Heart right ventricle (tissue), 16 donors: ENCODE results near the gene KLHDC8B. TPM values are rescaled to one million over a fixed set of nuclear protein-coding genes. Genes with fewer than 3 reads are reported as not detected.

Experiments used
- ATAC-seq, 8 donors: fragments of 200-7000 bp; cut with Tn5 transposase; one replicate each; pipeline ENCODE4 v1.9.1; 2020; ENCODE audit warnings: mild to moderate bottlenecking in 8 of 8, moderate library complexity in 8 of 8, moderate number of reproducible peaks in 1 of 8
- DNase-seq, 2 donors: peaks; one replicate each; pipeline ENCODE4 v3.0.0-alpha.2; 2020
- H3K27ac ChIP-seq, 10 donors: fragments of 200-600 bp; sonication (generic) in 2 of 10; one replicate each; pipeline versions ENCODE4 v1.5.0 to v1.8.0; 2020 to 2022; ENCODE audit warnings: mild to moderate bottlenecking in 3 of 10
- H3K27me3 ChIP-seq, 7 donors: fragments of 200-600 bp; one replicate each; pipeline ENCODE4 v1.8.0; 2021 to 2022; ENCODE audit warnings: mild to moderate bottlenecking in 2 of 7
- H3K36me3 ChIP-seq, 9 donors: fragments of 200-600 bp; sonication (generic) in 1 of 9; one replicate each; pipeline versions ENCODE4 v1.5.0 to v1.8.0; 2020 to 2022; ENCODE audit warnings: mild to moderate bottlenecking in 2 of 9
- H3K4me1 ChIP-seq, 9 donors: fragments of 200-600 bp; sonication (generic) in 1 of 9; one replicate each; pipeline versions ENCODE4 v1.5.0 to v1.8.0; 2020 to 2022; ENCODE audit warnings: mild to moderate bottlenecking in 4 of 9
- H3K4me3 ChIP-seq, 10 donors: fragments of 200-600 bp; sonication (generic) in 2 of 10; one replicate each; pipeline versions ENCODE4 v1.5.0 to v1.8.0; 2020 to 2022; ENCODE audit warnings: mild to moderate bottlenecking in 7 of 10, moderate library complexity in 2 of 10
- H3K9me3 ChIP-seq, 11 donors: fragments of 200-600 bp in 10 of 11; sonication (generic) in 2 of 11; one replicate each; pipeline versions ENCODE4 v1.5.0 to v1.8.0; 2013 to 2022; ENCODE audit warnings: mild to moderate bottlenecking in 2 of 11, control low read depth in 1 of 11, moderate library complexity in 1 of 11
- WGBS, 2 donors: extraction: QIAGEN DNeasy Blood & Tissue Kit; methylation state at CpG; one replicate each; pipeline ENCODE4 v1.1.7; 2013; ENCODE audit warnings: inconsistent platforms in 1 of 2; 5-methylcytosine and 5-hydroxymethylcytosine counted together
- intact Hi-C, 10 donors: fragments of 100-400 bp; cut with DNase I; formaldehyde crosslinking; loops; one replicate each; pipeline versions ENCODE4 v1.11.1 to v1.14.2; 2022
- polyA plus RNA-seq, 2 donors: library from polyadenylated mRNA; stranded (reverse); fragments of 200-250 nt; gene quantifications; one replicate each; pipeline ENCODE4 v1.2.3, GENCODE V29; 2013
- total RNA-seq, 10 donors: library from RNA; stranded (reverse); fragmentation: NEBNext Ultra II Directional in 3 of 10; extraction: Animal tissue kit (Norgen Biotek cat#: 25700) in 3 of 10; gene quantifications; one replicate each; pipeline versions ENCODE4 v1.2.1 to v1.2.4, GENCODE V29; 2021 to 2023
- TF ChIP-seq, protein P1 (sequence below), 9 donors: fragments of 200-600 bp; sonication (generic) in 2 of 9; IDR thresholded peaks; one replicate each; pipeline versions ENCODE4 v1.5.0 to v1.8.0; 2021 to 2022; ENCODE audit warnings: antibody characterized with exemption in 9 of 9, mild to moderate bottlenecking in 5 of 9, moderate library complexity in 1 of 9
- donor health status: Arrhythmogenic right ventricular cardiomyopathy.
- donor health status: ischemic (EF 13 %, LVEDD 7.1; RV severe dilation, severe dysfunction).
- donor health status: healthy with polysubstance abuse.
- donor health status: DM: no; HTN: yes; CAD: no.
- donor health status: DM: no; HTN: no; CAD: no.
- donor health status: ischemic (EF 25% LVEDD 6.9; RV normal size, moderate dysfunction).
- donor health status: ischemic (EF 25% LVEDD 5.7; RV mildly dilated, moderate dysfunction).
- donor health status: healthy.
- donor health status: DM: yes; HTN: yes; CAD: no.
- donor health status: Ischemic cardiomyopathy.
- donor health status: ischemic (EF 35%, LVEDD 5.7; RV mildly dilated, moderate dysfunction).
- donor health status: nonischemic (EF 11% LVEDD 7.7; RV severe dilation, severe dysfunction).
- donor health status: DM: yes; HTN: yes; CAD: no.
- donor health status: PGD.
- donor health status: ischemic (EF 29% LVEDD 5.4; RV normal size, mild dysfunction).
- donor health status: nonischemic (EF 23%, LVEDD 6.1; RV moderate dilation, normal function).

Gene KLHDC8B
- total and polyA plus RNA-seq, 12 donors, result 56.2 to 190 (median 117) TPM

GRCh38 chr3:49166752-49167556 lies 4.4 kb upstream of the KLHDC8B start:
- no peak for DNase-seq
- Histone ChIP-seq H3K4me1 (peaks cover 3 to 35% (median 30%) of the 10 kb centered on the region in 9 donors), H3K4me3 (peak overlapping the region; percentile 43 to 94 (median 84)), H3K9me3 (no peaks in the 10 kb centered on the region), H3K36me3 (peaks cover 0 to 28% (median 6%) of the 10 kb centered on the region in 9 donors), H3K27me3 (no peaks in the 10 kb centered on the region), H3K27ac (peak overlapping the region; percentile 74 to 97 (median 94))
- 87 to 88% methylated on average over 6 of the region's 6 CpGs for WGBS, 2 donors
- no peak for ATAC-seq
- TF ChIP-seq, protein P1, sequence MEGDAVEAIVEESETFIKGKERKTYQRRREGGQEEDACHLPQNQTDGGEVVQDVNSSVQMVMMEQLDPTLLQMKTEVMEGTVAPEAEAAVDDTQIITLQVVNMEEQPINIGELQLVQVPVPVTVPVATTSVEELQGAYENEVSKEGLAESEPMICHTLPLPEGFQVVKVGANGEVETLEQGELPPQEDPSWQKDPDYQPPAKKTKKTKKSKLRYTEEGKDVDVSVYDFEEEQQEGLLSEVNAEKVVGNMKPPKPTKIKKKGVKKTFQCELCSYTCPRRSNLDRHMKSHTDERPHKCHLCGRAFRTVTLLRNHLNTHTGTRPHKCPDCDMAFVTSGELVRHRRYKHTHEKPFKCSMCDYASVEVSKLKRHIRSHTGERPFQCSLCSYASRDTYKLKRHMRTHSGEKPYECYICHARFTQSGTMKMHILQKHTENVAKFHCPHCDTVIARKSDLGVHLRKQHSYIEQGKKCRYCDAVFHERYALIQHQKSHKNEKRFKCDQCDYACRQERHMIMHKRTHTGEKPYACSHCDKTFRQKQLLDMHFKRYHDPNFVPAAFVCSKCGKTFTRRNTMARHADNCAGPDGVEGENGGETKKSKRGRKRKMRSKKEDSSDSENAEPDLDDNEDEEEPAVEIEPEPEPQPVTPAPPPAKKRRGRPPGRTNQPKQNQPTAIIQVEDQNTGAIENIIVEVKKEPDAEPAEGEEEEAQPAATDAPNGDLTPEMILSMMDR (IDR thresholded peaks at IDR 0.05), result no peak
- intact Hi-C loops, result loop anchor here in 3 of 10 donors (2.0 to 10.0 kb wide), 3 partner anchors 35 to 258 kb away; partner anchors contain the start of genes LAMB2 (in 2 of the 3), AMT (in 1 of the 3), NICN1 (in 1 of the 3) and QRICH1 (in 1 of the 3)

GRCh38 chr3:49170744-49171118 lies 667 bp upstream of the KLHDC8B start:
- no peaks in the 10 kb centered on the region for H3K27me3 ChIP-seq
- H3K27ac ChIP-seq, result peak overlapping the region; percentile 81 to 100 (median 94)
- no peak for ATAC-seq
- H3K4me3 ChIP-seq, result peak overlapping the region; percentile 42 to 100 (median 84)
- DNase-seq, result no peak
- no peaks in the 10 kb centered on the region for H3K9me3 ChIP-seq
- peaks cover 0 to 19% (median 13%) of the 10 kb centered on the region in 9 donors for H3K36me3 ChIP-seq
- H3K4me1 ChIP-seq, result peaks cover 22 to 58% (median 53%) of the 10 kb centered on the region in 9 donors
- intact Hi-C loops, result loop anchor here (1.0 to 10.0 kb wide), 14 partner anchors 38 to 279 kb away; partner anchors contain the start of genes C3orf62 (in 8 of the 10), USP4 (in 3 of the 10), LAMB2 (in 1 of the 10) and QRICH1 (in 1 of the 10)
- WGBS, 2 donors, result 6 to 15% methylated on average over 1 of the region's 1 CpG
- TF ChIP-seq, protein P1 (IDR thresholded peaks at IDR 0.05), result no peak

GRCh38 chr3:49171775-49172500 lies 540 bp downstream of the KLHDC8B start:
- peak overlapping the region; percentile 81 to 100 (median 94) for H3K27ac ChIP-seq
- 8 to 9% methylated on average over 7 of the region's 7 CpGs for WGBS, 2 donors
- peak overlapping the region; percentile 42 to 100 (median 84) for H3K4me3 ChIP-seq
- intact Hi-C loops, result loop anchor here (1.0 to 10.0 kb wide), 14 partner anchors 40 to 277 kb away; partner anchors contain the start of genes C3orf62 (in 9 of the 10), USP4 (in 3 of the 10), LAMB2 (in 1 of the 10) and QRICH1 (in 1 of the 10)
- peaks cover 0 to 31% (median 17%) of the 10 kb centered on the region in 9 donors for H3K36me3 ChIP-seq
- peaks cover 22 to 63% (median 56%) of the 10 kb centered on the region in 9 donors for H3K4me1 ChIP-seq
- TF ChIP-seq, protein P1 (IDR thresholded peaks at IDR 0.05), result no peak
- H3K27me3 ChIP-seq, result no peaks in the 10 kb centered on the region
- H3K9me3 ChIP-seq, result no peaks in the 10 kb centered on the region
- DNase-seq, result no peak
- ATAC-seq, result peak in 3 of 8 donors; percentile 3 to 11 (median 5)
